Measurements from ENCODE around the gene B9D1.

The B9D1 gene

DNA sequence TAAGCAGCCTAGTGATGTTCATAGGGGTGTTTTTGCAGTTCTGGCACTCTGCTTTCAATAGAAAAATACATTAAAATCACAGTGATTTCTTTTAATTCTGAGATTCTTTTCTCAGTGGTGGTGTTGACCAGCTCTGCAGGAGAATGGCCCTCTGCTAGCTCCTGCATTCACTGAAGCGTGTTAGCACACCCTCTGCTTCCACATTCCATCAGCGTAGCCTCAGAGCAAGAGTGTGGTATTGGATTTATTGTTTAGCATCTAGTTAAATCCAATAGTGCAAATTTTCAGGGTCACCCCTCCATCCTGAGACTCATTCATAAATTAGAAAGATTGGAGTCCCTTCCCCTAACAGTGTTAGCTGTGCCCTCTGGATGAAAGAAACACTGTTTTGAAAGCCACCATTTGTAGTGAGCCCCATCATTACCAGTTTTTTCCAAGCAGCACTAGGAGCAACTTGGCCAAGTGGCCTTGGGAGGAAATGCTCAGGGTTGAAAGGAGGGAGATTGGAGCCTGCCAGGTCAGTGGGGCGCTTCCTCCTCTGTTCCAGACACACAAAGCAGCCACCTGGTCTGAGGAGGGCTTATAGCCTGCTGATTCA, 45.7 kb downstream of the B9D1 start:
- DNase-seq: no peak

GRCh38 chr17:19315104-19315503, 47.4 kb downstream of the B9D1 start:
- DNase-seq: no peak

- DNase-seq: no peak
Measured at GRCh38 chr17:19313746-19314651, 48.5 kb downstream of the B9D1 start.

DNA sequence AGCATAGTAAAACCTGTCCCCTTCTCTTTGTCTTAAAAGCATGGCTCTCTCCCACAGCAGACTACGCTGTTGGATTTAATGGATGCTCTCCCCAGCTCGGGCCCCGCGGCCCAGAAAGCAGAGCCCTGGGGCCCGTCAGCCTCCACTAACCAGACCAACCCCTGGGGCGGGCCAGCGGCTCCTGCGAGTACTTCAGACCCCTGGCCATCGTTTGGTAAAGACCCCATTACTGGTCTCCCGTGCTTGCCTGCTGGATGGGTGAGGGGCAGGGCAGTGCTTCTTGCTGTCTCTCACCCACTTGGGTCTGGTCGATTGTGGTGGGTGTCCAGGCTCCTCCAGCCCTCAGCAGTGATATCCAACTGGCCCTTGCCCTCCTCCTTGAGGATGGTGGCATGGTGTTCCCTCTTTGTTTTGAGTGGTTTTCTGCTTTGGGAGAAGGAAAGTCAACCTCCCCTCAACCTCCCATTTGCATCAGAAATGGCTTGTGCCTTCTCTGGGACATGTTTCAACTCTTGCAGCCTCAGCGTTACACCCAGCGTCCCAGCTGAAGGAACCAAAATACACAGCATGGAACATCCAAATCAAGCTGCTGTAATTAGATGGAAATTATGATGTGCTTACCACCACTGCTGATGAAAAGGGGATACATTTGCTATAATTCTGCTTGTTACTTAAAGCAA, 49.3 kb downstream of the B9D1 start:
- no peak for DNase-seq

- DNase-seq: no peak
Measured at GRCh38 chr17:19312406-19312805, 50.1 kb downstream of the B9D1 start.

DNA sequence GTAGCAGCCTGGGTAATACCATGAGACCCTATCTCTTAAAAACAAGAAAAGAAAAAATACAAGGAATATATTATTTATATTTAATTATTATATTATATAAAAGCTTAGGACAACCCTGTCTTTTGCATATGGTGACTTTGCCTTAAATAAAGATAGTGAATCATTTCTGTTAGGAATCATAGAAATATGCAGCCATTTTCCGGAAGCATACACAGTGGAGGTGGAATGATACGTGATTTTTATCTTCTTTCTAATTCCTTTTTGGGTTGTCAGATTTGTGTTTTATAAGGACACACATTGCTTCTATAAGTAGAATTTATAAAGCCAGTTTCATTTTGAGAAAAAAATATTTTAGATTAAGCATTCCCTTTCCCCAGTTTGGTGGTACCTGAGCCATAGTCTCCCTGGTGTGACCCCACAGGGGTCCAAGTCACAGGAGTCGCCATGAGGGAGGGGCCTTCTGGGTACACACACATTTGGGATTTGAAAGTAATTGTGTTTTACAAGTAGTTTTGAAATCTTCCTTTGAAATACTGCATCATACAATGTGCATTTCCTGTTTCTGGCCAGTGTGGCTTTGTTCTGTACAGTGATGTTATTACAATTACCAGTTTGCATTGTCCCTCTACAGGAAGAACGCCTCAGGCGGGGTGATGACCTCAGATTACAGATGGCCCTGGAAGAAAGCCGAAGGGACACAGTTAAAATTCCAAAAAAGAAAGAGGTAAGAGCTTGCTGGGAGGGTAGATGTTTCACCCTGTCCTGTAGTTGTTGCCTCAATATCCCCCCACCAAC, 50.9 kb downstream of the B9D1 start:
- no peak for DNase-seq

- no peak for DNase-seq
Measured at GRCh38 chr17:19311016-19311415, 51.5 kb downstream of the B9D1 start.

DNA sequence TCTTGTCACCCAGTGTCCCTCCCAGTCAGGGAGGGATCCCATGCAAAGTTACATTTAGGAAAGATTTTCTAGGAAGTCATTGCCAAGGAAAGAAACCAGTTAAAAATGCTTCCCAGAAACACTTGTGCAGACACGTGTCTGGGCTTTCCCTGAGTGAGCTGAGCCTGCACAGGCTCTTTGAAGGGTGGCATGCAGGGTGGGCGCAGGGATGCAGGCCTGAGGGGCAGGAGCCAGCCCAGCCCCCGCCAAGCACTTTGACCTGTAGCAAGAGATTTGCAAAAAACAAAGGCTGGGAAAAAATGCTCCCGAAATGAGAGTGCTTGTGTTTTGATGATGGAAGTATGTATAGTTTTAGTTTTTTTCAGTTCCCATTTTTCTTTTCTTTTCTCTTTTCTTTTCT, 52.4 kb downstream of the B9D1 start:
- DNase-seq: no peak

- DNase-seq: no peak
Measured at GRCh38 chr17:19309701-19310100, 52.8 kb downstream of the B9D1 start.

- DNase-seq: no peak
Measured at GRCh38 chr17:19308398-19308797, 54.1 kb downstream of the B9D1 start.

GRCh38 chr17:19307521-19307920, 55.0 kb downstream of the B9D1 start:
- DNase-seq: no peak

GRCh38 chr17:19306160-19307111, 56.1 kb downstream of the B9D1 start:
- DNase-seq: no peak

DNA sequence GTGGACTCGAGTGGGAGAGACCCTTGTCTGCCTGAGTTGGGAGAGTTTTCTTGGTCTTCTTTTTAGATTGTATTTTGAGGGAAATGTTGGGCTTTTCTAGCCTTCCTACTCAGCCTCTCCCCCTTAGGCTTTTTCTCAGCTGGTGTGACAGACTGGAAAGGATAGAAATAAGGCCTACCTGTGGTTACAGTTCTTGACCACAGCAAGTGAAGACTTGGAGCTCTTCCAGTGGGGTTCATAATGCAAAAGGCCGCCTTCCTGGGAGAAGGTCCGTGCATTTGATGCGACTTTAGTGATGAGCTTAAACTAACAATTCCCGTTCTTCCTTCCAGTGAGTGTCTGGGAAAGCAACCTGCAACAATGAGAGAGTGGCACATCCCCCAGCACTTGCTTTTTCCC, 56.8 kb downstream of the B9D1 start:
- DNase-seq: no peak

- DNase-seq: no peak
Measured at GRCh38 chr17:19305256-19305655, 57.3 kb downstream of the B9D1 start.

DNA sequence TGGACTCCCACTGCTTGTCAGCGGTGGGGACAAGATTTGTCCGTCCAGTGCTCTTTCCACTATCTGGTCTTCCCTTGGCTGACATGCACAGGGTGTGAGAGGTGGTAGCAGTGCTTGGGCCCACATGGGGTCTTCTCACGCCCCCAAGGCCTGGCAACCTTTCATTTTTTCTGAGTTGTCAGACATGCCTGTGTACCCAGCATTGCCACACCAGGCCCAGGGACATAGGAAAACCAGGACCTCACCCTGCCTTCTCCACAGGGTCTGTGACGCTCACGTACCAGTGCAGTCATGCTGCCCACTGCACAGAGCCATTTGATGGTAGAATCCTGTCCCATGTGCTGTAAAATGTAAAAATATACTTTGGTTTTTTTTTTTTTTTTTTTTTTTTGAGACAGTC, 57.8 kb downstream of the B9D1 start:
- no peak for DNase-seq

DNA sequence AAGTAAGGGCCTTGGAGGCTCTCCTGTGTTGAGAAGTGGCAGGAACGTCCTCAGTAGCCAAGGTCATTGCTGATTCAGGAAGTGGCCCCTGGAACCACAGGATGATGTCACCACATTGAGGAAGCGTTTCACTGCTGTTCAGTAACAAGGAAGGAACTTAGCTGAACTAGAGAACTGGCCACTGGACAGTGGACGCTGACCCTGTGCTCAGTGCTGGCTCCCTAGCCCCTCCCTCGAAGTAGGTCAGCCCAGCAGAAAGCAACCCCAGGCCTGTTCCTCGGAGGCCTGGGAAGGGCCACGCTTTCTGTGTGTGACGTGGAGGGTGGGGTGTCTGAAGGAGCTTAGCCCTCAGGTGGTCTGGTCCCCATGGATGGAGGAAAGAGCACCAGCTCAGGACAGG, 58.3 kb downstream of the B9D1 start:
- no peak for DNase-seq

GRCh38 chr17:19303367-19303776, 59.2 kb downstream of the B9D1 start:
- no peak for DNase-seq

DNA sequence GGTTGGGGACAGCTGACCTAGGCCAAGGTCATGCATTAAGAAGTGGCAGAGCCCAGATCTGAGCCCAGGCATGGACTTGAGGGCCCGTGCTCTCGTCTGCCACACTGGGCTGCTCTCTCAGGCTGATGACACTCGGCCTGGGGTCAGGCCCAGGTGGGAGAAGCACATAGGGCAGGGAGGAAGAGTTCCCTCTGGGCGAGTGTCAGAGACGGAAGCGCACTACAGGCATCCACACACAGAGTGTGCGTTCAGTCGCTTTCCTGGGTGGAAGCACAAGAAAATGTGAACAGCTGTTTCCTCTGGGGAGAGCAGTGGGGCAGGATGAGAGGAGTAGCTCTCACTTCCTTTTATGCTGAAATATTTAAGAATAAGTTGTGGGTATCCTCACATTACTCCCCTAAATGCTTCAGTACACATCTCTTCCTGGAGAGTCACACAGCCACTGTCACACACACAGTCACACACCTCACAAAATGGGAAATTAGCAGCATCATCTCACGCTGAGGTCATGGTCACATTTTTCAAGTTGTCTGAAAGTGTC, 59.7 kb downstream of the B9D1 start:
- DNase-seq: no peak

DNA sequence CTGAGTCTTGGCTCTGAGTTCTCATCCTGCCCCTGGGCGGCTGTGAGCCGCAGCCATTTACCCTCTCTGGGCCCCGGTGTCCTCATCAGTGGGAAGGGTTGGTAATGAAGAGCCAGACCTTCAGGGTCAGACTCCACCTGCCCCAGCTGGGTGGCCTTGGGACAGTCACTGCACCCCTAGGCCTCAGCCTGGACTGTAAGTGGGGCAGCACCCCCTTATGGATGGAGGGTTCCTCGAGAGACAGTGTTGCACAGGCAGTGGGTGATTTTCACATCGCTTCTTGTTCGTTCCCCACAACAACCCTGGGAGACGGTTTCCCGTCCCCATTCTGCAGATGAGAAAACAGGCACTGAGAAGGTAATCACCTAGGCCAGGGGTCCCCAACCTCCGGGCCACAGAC, 60.5 kb downstream of the B9D1 start:
- DNase-seq: no peak

GRCh38 chr17:19301274-19301951, 61.1 kb downstream of the B9D1 start:
- DNase-seq: no peak

DNA sequence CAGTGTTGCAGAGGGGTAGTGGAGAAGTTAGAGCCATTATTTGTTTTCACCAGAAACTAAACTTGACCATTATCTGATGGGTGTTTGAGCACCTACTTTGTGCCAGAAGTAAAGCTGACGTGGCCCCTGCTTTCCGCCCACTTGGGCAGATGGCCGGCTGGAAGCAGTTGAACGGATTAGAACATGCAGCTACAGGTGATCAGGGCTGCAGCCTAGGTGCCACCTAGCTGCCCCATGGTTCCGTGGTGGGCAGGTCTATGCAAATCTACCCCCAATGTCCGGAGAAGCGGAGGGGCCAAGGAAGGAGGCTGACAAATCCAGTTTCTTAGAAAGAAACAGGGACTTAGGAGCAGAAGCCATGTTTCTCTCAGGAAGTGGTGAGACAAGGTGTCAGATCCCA, 62.7 kb downstream of the B9D1 start:
- no peak for DNase-seq

Data from DMS79 treated with DMSO at 0.1 percent for 48 hours (cell line).